BE2C (cell line): ENCODE results near the gene CHAC2.
"Not testable (repeated sequence)": the region's sequence is repeated elsewhere in the genome, so short reads cannot be mapped to it uniquely, and the experiment has no call there.

ENCODE experiments used
- DNase-seq: peaks from one replicate; pipeline ENCODE4 v3.0.0-alpha.2; 2020
- H3K27me3 ChIP-seq: fragments of 250-450 bp; sonication (Bioruptor Pico); 2 replicates; pipeline ENCODE4 v1.5.1; 2020; ENCODE audit warnings: mild to moderate bottlenecking
- H3K36me3 ChIP-seq: fragments of 250-450 bp; sonication (Bioruptor Pico); 2 replicates; pipeline ENCODE4 v1.5.1; 2020; ENCODE audit warnings: mild to moderate bottlenecking
- H3K4me1 ChIP-seq: fragments of 250-450 bp; sonication (Bioruptor Pico); 2 replicates; pipeline ENCODE4 v1.5.1; 2020
- H3K4me3 ChIP-seq: 2 replicates; pipeline ENCODE4 v1.5.1; 2011; ENCODE audit warnings: low read depth, low read length
- H3K9me3 ChIP-seq: fragments of 250-450 bp; sonication (Bioruptor Pico); 2 replicates; pipeline ENCODE4 v1.5.1; 2020
- CTCF ChIP-seq: IDR thresholded peaks from 2 replicates; pipeline ENCODE4 v1.5.1; 2012; ENCODE audit warnings: mild to moderate bottlenecking, low read depth, low read length

Gene CHAC2

GRCh38 chr2:53752385-53752784, 15.2 kb upstream of the CHAC2 start:
- no peaks in the 10 kb centered on the region for H3K27me3 ChIP-seq
- no peaks in the 10 kb centered on the region for H3K36me3 ChIP-seq
- no peaks in the 10 kb centered on the region for H3K9me3 ChIP-seq
- DNase-seq: no peak
- no peak overlapping the region for H3K4me3 ChIP-seq
- TF ChIP-seq CTCF: no peak
- H3K4me1 ChIP-seq: no peaks in the 10 kb centered on the region

- Histone ChIP-seq H3K4me3 (no peak overlapping the region), H3K36me3 (no peaks in the 10 kb centered on the region), H3K9me3 (no peaks in the 10 kb centered on the region), H3K27me3 (no peaks in the 10 kb centered on the region), H3K4me1 (no peaks in the 10 kb centered on the region)
- TF ChIP-seq CTCF: no peak
- no peak for DNase-seq
Observed at GRCh38 chr2:53753041-53753440, 14.6 kb upstream of the CHAC2 start.

- H3K9me3 ChIP-seq: no peaks in the 10 kb centered on the region
- no peak for TF ChIP-seq CTCF
- H3K4me3 ChIP-seq: no peak overlapping the region
- no peak for DNase-seq
- no peaks in the 10 kb centered on the region for H3K36me3 ChIP-seq
- no peaks in the 10 kb centered on the region for H3K4me1 ChIP-seq
- H3K27me3 ChIP-seq: no peaks in the 10 kb centered on the region
Observed at GRCh38 chr2:53755121-53755520, 12.5 kb upstream of the CHAC2 start.

- TF ChIP-seq CTCF: no peak
- no peaks in the 10 kb centered on the region for H3K36me3 ChIP-seq
- H3K9me3 ChIP-seq: no peaks in the 10 kb centered on the region
- H3K4me1 ChIP-seq: no peaks in the 10 kb centered on the region
- H3K27me3 ChIP-seq: no peaks in the 10 kb centered on the region
- no peak overlapping the region for H3K4me3 ChIP-seq
- no peak for DNase-seq
Observed at GRCh38 chr2:53756644-53757043, 11.0 kb upstream of the CHAC2 start.

- DNase-seq, H3K27me3 ChIP-seq, H3K4me1 ChIP-seq, H3K4me3 ChIP-seq, H3K36me3 ChIP-seq, H3K9me3 ChIP-seq: not testable (repeated sequence)
Observed at GRCh38 chr2:53757206-53757605, 10.4 kb upstream of the CHAC2 start.

GRCh38 chr2:53765767-53766166, 1.8 kb upstream of the CHAC2 start:
- H3K9me3 ChIP-seq: no peaks in the 10 kb centered on the region
- no peaks in the 10 kb centered on the region for H3K4me1 ChIP-seq
- DNase-seq: no peak
- no peaks in the 10 kb centered on the region for H3K27me3 ChIP-seq
- H3K4me3 ChIP-seq: no peak overlapping the region
- no peaks in the 10 kb centered on the region for H3K36me3 ChIP-seq
- no peak for TF ChIP-seq CTCF

GRCh38 chr2:53768242-53768542, 588 bp downstream of the CHAC2 start:
- no peak for TF ChIP-seq CTCF
- Histone ChIP-seq H3K36me3 (no peaks in the 10 kb centered on the region), H3K9me3 (no peaks in the 10 kb centered on the region), H3K27me3 (no peaks in the 10 kb centered on the region), H3K4me1 (no peaks in the 10 kb centered on the region), H3K4me3 (peak overlapping the region; percentile 82)
- DNase-seq: no peak
